ENCODE data around the gene KDM4C.

DNA sequence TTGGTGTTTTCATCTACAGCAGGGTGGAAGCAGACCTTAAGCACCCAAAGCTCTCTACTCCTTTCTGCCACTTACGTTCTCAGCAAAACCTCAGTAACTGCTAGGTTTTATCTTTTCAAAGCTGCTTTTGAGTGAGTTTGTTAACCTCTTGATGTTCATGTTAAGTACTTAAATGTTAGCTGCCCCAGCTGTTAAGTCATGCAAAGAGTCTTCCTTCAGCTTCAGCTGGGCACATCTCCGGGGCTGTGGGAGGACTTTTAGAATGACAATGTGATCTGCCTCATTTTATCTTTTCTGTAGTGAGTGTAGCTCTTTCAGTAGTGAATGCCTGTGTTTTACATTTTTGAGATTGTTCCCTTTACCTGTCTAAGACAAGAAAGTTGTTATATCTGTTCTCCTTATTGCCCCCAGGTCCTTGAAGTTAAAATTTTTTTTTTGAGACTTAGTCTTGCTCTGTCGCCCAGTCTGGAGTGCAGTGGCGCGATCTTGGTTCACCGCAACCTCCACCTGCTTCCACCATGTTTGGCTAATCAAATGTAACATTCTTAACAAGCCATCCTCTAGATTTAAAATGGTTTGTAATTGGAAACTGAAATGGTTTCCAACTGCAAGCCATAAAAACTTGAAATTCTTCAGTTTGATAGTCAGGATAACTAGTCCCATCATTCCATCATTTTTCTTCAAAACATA is 19.6 kb downstream of the KDM4C start:
- TF ChIP-seq NFE2L2 (conservative IDR thresholded peaks at IDR 0.05; ENCODE audit: low read length) (no peak), ZFP36 (IDR thresholded peaks at IDR 0.05; ENCODE audit: borderline replicate concordance, partially characterized antibody) (no peak), RFX5 (IDR thresholded peaks at IDR 0.05) (no peak), POLR2A (IDR thresholded peaks at IDR 0.05; ENCODE audit: low read length) (no peak), KDM1A (IDR thresholded peaks at IDR 0.05; ENCODE audit: low read depth) (no peak), RAD21 (conservative IDR thresholded peaks at IDR 0.05 in 1 of 2, IDR thresholded peaks at IDR 0.05 in 1 of 2) (no peak)
- TF ChIP-seq, protein P1, sequence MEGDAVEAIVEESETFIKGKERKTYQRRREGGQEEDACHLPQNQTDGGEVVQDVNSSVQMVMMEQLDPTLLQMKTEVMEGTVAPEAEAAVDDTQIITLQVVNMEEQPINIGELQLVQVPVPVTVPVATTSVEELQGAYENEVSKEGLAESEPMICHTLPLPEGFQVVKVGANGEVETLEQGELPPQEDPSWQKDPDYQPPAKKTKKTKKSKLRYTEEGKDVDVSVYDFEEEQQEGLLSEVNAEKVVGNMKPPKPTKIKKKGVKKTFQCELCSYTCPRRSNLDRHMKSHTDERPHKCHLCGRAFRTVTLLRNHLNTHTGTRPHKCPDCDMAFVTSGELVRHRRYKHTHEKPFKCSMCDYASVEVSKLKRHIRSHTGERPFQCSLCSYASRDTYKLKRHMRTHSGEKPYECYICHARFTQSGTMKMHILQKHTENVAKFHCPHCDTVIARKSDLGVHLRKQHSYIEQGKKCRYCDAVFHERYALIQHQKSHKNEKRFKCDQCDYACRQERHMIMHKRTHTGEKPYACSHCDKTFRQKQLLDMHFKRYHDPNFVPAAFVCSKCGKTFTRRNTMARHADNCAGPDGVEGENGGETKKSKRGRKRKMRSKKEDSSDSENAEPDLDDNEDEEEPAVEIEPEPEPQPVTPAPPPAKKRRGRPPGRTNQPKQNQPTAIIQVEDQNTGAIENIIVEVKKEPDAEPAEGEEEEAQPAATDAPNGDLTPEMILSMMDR (IDR thresholded peaks at IDR 0.05): no peak
- TF ChIP-seq, protein P2, sequence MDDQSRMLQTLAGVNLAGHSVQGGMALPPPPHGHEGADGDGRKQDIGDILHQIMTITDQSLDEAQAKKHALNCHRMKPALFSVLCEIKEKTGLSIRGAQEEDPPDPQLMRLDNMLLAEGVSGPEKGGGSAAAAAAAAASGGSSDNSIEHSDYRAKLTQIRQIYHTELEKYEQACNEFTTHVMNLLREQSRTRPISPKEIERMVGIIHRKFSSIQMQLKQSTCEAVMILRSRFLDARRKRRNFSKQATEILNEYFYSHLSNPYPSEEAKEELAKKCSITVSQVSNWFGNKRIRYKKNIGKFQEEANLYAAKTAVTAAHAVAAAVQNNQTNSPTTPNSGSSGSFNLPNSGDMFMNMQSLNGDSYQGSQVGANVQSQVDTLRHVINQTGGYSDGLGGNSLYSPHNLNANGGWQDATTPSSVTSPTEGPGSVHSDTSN (IDR thresholded peaks at IDR 0.05): no peak

Data from A549 (cell line).